ENCODE results near the gene ISG15. TPM values are rescaled to one million over a fixed set of nuclear protein-coding genes. Genes with fewer than 3 reads are reported as not detected.

ISG15 gene
- total and polyA plus RNA-seq, 2 of the 13 experiments (the other 11 are each of a cell fraction or from before 2014, with no cell fraction given): 42.1 to 54.9 TPM

- TF ChIP-seq CCAR2 (optimal IDR thresholded peaks at IDR 0.05; ENCODE audit: low read depth, low read length): no peak
- peak; percentile 45; the same call in 1 of the 2 replicates for TF ChIP-seq NFAT5 (CRISPR knock-in tag; IDR thresholded peaks at IDR 0.05)
- no peak for TF ChIP-seq RXRB (CRISPR knock-in tag; IDR thresholded peaks at IDR 0.05; ENCODE audit: borderline replicate concordance)
- peak; percentile 15; the same call in 1 of the 2 replicates for TF ChIP-seq SATB2 (CRISPR knock-in tag; IDR thresholded peaks at IDR 0.05)
- TF ChIP-seq ZNF724P (CRISPR knock-in tag; IDR thresholded peaks at IDR 0.05; ENCODE audit: borderline replicate concordance): no peak
- no peak for TF ChIP-seq U2AF1 (optimal IDR thresholded peaks at IDR 0.05; ENCODE audit: low read depth, low read length)
- peak; percentile 58 for TF ChIP-seq BHLHE40 (IDR thresholded peaks at IDR 0.05; ENCODE audit: low read length)
- no peak for TF ChIP-seq ZNF577 (CRISPR knock-in tag; IDR thresholded peaks at IDR 0.05; ENCODE audit: borderline replicate concordance, low read depth)
- TF ChIP-seq POLR2A (IDR thresholded peaks at IDR 0.05; ENCODE audit: insufficient read depth in 1 of 2, low read depth in 2 of 2, low read length in 2 of 2): no peak
- TF ChIP-seq ZBTB7B (CRISPR knock-in tag; IDR thresholded peaks at IDR 0.05): peak; percentile 36; the same call in 1 of the 2 replicates
- TF ChIP-seq ZNF275 (CRISPR knock-in tag; IDR thresholded peaks at IDR 0.05; ENCODE audit: borderline replicate concordance): 0 out of 2 replicates have a peak, but pooled peaks have one; percentile 14
- TF ChIP-seq EZH2 (conservative IDR thresholded peaks at IDR 0.05; ENCODE audit: low read depth, low read length): no peak
- no peak for TF ChIP-seq ZNF256 (CRISPR knock-in tag; conservative IDR thresholded peaks at IDR 0.05)
- TF ChIP-seq ZNF878 (CRISPR knock-in tag; IDR thresholded peaks at IDR 0.05): peak; percentile 52; the same call in 1 of the 2 replicates
- TF ChIP-seq, protein P1, sequence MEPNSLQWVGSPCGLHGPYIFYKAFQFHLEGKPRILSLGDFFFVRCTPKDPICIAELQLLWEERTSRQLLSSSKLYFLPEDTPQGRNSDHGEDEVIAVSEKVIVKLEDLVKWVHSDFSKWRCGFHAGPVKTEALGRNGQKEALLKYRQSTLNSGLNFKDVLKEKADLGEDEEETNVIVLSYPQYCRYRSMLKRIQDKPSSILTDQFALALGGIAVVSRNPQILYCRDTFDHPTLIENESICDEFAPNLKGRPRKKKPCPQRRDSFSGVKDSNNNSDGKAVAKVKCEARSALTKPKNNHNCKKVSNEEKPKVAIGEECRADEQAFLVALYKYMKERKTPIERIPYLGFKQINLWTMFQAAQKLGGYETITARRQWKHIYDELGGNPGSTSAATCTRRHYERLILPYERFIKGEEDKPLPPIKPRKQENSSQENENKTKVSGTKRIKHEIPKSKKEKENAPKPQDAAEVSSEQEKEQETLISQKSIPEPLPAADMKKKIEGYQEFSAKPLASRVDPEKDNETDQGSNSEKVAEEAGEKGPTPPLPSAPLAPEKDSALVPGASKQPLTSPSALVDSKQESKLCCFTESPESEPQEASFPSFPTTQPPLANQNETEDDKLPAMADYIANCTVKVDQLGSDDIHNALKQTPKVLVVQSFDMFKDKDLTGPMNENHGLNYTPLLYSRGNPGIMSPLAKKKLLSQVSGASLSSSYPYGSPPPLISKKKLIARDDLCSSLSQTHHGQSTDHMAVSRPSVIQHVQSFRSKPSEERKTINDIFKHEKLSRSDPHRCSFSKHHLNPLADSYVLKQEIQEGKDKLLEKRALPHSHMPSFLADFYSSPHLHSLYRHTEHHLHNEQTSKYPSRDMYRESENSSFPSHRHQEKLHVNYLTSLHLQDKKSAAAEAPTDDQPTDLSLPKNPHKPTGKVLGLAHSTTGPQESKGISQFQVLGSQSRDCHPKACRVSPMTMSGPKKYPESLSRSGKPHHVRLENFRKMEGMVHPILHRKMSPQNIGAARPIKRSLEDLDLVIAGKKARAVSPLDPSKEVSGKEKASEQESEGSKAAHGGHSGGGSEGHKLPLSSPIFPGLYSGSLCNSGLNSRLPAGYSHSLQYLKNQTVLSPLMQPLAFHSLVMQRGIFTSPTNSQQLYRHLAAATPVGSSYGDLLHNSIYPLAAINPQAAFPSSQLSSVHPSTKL (CRISPR knock-in tag; IDR thresholded peaks at IDR 0.05): peak; percentile 7; the same call in 1 of the 2 replicates
- no peak for TF ChIP-seq CC2D1A (CRISPR knock-in tag; IDR thresholded peaks at IDR 0.05)
- TF ChIP-seq SOX6 (IDR thresholded peaks at IDR 0.05): no peak
- peak; percentile 56 for TF ChIP-seq SOX6 (CRISPR knock-in tag; IDR thresholded peaks at IDR 0.05)
- TF ChIP-seq, protein P2, sequence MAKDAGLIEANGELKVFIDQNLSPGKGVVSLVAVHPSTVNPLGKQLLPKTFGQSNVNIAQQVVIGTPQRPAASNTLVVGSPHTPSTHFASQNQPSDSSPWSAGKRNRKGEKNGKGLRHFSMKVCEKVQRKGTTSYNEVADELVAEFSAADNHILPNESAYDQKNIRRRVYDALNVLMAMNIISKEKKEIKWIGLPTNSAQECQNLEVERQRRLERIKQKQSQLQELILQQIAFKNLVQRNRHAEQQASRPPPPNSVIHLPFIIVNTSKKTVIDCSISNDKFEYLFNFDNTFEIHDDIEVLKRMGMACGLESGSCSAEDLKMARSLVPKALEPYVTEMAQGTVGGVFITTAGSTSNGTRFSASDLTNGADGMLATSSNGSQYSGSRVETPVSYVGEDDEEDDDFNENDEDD (CRISPR knock-in tag; IDR thresholded peaks at IDR 0.05; ENCODE audit: borderline replicate concordance): peak; percentile 33; the same call in 1 of the 2 replicates
- TF ChIP-seq KMT2A (CRISPR knock-in tag; IDR thresholded peaks at IDR 0.05): no peak
Observed at GRCh38 chr1:966704-967300, 46.5 kb upstream of the ISG15 start (continued).

All from HepG2 (cell line).